Hematopoietic multipotent progenitor cell treated with erythropoietin and hydrocortisone succinate and interleukin-3 and kit ligand, for 8 days (in vitro differentiated cells): ENCODE data around the gene MSRB1.
"Not testable (repeated sequence)": the region's sequence is repeated elsewhere in the genome, so short reads cannot be mapped to it uniquely, and the experiment has no call there.

Source experiments
- DNase-seq: peaks from one replicate; pipeline ENCODE4 v3.0.0-alpha.2; 2015

The MSRB1 gene

GRCh38 chr16:1978476-1979120 is 35.6 kb upstream of the MSRB1 start:
- DNase-seq = no peak

DNA sequence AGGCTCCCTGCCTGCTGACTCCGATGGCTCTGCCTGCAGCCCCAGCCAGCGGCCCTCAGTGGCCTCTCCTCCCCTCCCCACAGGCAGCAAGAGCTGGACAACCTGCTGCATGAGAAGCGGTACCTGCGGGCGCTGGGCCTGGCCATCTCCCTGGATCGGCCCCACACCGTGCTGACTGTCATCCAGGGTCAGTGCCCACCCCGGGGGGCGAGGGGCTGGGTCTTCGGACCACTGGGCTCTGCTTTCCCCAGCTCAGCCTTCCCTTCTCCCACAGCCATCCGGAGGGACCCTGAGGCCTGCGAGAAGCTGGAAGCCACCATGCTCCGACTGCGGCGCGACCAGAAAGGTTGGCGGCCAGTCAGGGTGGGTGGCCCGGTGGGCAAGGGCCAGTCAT is 34.9 kb upstream of the MSRB1 start:
- no peak for DNase-seq

- DNase-seq = no peak
These were observed 34.2 kb upstream of the MSRB1 start for GRCh38 chr16:1976951-1977874.

- DNase-seq = no peak
These were observed 33.2 kb upstream of the MSRB1 start for GRCh38 chr16:1976216-1976520.

GRCh38 chr16:1975432-1976215 is 32.6 kb upstream of the MSRB1 start:
- no peak for DNase-seq

DNA sequence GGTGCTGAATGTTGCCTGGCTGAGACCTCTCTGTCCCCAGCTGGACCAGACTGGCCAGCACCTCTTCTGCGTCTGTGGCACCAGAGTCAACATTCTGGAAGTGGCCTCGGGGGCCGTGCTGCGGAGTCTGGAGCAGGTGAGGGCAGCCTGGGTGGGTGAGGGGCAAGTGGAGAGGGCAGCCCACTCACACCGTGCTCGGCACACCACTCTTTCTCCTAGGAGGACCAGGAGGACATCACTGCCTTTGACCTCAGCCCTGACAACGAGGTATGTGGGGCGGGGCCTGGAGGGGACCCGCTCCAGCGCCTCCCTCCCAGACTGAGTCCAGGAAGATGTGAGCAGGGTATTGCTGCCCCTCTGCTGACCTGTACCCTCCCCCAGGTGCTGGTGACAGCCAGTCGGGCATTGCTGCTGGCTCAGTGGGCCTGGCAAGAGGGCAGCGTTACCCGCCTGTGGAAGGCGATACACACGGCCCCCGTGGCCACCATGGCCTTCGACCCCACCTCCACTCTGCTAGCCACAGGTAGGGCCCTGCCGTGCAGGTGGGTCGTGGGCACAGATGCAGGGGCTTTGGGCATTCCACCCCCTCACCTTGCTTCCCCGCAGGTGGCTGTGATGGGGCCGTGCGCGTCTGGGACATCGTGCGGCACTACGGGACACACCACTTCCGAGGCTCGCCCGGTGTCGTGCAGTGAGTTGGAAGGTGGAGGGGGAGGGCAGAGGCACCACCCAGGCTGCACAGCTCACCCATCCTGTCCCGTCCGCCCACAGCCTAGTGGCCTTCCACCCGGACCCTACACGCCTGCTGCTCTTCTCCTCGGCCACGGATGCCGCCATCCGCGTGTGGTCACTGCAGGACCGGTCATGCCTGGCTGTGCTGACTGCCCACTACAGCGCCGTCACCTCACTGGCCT is 31.4 kb upstream of the MSRB1 start:
- DNase-seq = no peak

DNA sequence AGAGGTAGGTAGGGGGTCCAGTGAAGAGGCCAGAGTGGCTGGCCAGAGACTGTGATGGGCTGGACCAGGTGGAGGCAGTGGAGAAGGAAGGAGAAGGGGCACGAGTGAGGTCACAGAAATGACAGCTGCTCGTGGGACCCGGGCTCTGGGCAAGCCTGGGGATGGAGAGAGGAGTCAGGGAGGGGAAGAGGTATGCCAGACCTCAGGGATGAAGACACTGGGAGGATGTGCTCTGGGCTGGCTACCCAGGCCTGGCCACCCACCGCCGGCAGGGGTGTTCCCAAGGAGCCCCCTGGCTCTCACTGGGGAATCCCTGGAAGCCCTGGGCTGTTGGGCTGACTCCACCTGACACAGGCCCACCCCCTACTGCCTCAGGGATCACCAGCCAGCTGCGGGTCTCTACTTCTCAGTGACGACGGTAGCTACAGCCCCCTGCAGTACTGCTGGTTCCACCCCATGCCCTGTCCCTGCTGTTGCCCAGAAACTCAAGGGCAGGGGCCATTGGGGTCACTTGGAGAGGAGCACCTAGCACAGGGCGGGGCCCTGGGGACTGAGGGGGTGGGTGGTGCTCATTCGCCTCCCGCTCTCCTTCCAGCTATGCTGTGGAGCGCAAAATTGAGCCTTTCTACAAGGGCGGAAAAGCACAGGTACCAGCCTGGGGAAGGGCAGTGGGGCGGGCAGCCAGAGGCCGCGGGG is 30.6 kb upstream of the MSRB1 start:
- DNase-seq = no peak

DNA sequence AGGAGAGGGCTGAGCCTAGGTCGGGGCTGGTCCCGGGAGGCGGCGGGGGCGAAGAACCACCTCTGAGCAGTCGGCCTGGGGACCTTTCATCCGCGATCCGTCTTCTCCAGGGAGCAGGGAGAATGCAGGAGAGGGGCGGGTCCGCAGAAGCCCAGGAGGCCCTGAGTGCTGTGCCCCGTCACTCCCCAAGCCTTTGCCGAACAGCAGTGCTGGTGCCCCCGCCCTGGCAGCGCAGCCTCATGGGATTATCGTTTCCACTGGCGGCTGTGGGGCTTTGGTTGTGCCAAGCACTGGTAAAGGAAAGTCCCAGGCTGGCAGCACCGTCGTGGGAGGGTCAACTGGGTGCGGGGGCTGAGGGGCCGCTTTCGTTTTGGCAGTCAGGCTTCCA is 29.5 kb upstream of the MSRB1 start:
- peak; percentile 56 for DNase-seq

- DNase-seq = peak; percentile 93
These were observed 28.9 kb upstream of the MSRB1 start, which contains the start of gene TBL3 for GRCh38 chr16:1971796-1972489. Gene TBL3 (plus strand): TSS chr16:1972053. CDS start chr16:1972165, 112 bp downstream.

DNA sequence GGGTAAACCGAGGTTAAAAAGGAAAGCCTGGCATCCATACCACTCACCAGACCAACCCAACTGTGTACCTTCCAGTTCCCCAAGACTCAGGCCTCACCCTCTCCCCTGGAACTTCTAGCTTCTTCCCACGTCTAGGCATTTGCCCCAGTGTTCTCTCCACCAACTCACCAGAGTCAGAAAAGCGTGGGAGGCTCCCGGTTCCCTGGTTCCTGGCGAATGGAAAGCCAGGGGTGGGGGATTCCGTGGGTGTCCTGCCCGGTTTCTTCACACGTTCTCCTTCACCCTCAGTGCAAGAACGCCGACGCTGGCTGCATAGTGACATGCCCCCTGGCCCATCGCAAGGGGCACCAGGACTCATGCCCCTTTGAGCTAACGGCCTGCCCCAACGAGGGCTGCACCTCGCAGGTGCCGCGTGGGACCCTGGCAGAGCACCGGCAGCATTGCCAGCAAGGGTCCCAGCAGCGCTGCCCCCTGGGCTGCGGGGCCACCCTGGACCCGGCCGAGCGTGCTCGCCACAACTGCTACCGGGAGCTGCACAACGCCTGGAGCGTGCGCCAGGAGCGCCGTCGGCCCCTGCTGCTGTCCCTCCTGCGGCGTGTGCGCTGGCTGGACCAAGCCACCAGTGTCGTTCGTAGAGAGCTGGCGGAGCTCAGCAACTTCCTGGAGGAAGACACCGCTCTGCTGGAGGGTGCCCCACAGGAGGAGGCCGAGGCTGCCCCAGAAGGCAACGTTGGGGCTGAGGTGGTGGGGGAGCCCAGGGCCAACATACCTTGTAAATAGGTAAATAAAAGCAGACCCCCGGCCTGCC is 25.4 kb upstream of the MSRB1 start:
- no peak for DNase-seq

GRCh38 chr16:1966460-1966859 is 23.5 kb upstream of the MSRB1 start, which contains the start of gene RNF151:
Gene RNF151 (plus strand): TSS chr16:1966856. CDS start chr16:1966882, 26 bp downstream.
- DNase-seq = no peak

GRCh38 chr16:1965396-1966001 is 22.5 kb upstream of the MSRB1 start:
- peak; percentile 25 for DNase-seq

DNA sequence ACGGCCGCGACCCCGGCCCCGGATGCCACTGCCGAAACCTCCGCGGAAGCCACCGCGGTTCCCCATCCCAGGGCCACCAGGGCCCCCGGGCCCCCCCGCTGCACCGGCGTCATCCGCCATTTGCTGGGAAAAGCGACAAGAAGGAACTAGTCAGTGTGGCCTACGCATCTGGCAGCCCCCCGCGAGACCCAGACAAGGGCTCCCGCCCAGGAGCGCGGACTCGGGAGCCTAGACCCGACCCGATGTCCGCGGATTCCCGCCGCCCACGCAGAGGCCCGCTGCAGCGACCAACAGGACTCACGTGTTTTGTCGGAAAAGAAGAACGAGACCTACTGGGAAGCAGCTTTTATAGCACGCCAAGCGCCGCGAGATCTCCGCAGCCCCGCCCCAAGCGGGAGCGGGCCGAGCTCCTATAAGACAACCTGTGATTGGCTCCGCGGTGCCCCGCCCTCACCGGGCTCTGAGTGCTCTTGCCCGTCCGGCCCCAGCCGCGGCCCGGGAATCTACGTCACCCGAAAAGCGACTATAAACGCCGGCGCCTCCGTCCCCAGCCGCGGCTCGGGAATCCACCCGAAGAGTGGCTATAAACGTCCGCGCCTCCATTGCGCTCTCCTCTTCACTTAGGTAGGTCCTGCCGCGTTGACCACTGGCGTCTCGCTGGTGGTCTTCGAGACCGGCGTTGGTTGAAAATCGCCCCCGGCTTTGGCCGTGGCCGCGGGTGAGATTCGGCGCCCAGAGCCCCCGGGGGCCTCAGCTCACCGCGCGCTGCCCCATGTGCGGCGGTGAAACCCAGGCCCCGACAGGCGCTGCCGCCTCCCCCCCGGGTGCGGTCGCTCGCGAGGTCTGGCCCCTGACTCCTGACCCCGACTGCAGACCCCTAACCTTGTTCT is 21.8 kb upstream of the MSRB1 start, which contains the start of gene RPS2:
TSS of gene RPS2 (minus strand) at position 321 of the 890 bp plus-strand sequence. CDS start at position 120, 201 bp downstream.
- DNase-seq = peak; percentile 98

GRCh38 chr16:1963806-1964505 is 21.0 kb upstream of the MSRB1 start:
- DNase-seq = peak; percentile 51

GRCh38 chr16:1962161-1963153 is 19.5 kb upstream of the MSRB1 start:
- not testable (repeated sequence) for DNase-seq

DNA sequence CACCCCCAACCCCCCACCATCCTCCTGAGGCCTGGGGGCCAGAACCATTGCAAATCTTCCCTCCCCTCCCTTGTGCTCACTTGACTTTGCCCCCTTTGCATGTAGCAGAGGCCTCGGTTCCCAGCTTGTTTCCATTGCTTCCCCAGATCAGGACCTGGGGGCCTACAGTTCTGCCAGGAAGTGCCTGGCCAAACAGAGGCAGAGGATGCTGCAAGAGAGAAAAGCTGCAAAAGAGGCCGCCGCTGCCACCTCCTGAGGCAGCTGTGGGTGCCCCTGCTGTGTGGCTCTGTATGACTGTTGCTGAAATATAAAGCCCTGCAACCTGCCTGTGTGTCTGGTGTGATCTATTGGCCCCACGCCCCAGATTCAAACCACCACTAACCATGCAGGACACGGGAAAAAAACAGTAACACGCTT is 18.7 kb upstream of the MSRB1 start:
- no peak for DNase-seq
